GM23338 (cell line): ENCODE results near the gene IL1RAPL2.

ENCODE experiments used
- CTCF ChIP-seq, 2 experiments: fragments of 200-600 bp in 1 of 2; sonication (generic) in 1 of 2; conservative IDR thresholded peaks; 2 replicates each; pipeline versions ENCODE4 v1.5.1 to v1.6.1; 2016 to 2017; ENCODE audit warnings: antibody characterized with exemption in 2 of 2, low read depth in 2 of 2, mild to moderate bottlenecking in 2 of 2, moderate library complexity in 1 of 2
- JUNB ChIP-seq: IDR thresholded peaks from one replicate; pipeline ENCODE4 v1.6.1; 2016; ENCODE audit warnings: antibody characterized with exemption; ENCODE audit not compliant: unreplicated experiment
- POLR2AphosphoS5 ChIP-seq: IDR thresholded peaks from 2 replicates; pipeline ENCODE4 v1.6.1; 2016; ENCODE audit warnings: antibody characterized with exemption, low read depth

DNA sequence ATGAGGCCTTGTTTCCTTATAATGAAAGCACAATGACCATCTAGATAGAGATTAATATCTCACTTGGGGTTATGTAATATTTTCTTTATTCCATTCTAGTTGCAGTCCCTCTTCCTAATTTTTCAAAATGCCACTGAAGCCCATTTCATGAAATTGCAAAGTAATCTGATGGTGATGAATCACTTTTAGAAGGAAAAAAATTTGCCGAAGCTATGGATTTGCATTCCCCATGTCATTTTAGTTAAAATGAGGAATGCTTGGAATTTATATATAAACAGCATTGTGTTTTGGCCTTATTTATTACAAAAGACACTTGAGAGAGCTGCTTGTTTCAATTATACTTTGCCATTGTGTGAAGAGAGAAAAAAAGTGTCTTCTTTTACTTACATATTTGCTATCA lies 896.2 kb downstream of the IL1RAPL2 start:
- TF ChIP-seq CTCF (conservative IDR thresholded peaks at IDR 0.05; ENCODE audit: low read depth in 2 of 2) (no peak), JUNB (no peak), POLR2AphosphoS5 (no peak)
